BE2C (cell line): ENCODE data around the gene FGF14.

Experiments
- DNase-seq: peaks from one replicate; pipeline ENCODE4 v3.0.0-alpha.2; 2020
- H3K27me3 ChIP-seq: fragments of 250-450 bp; sonication (Bioruptor Pico); 2 replicates; pipeline ENCODE4 v1.5.1; 2020; ENCODE audit warnings: mild to moderate bottlenecking
- H3K36me3 ChIP-seq: fragments of 250-450 bp; sonication (Bioruptor Pico); 2 replicates; pipeline ENCODE4 v1.5.1; 2020; ENCODE audit warnings: mild to moderate bottlenecking
- H3K4me1 ChIP-seq: fragments of 250-450 bp; sonication (Bioruptor Pico); 2 replicates; pipeline ENCODE4 v1.5.1; 2020
- H3K4me3 ChIP-seq: 2 replicates; pipeline ENCODE4 v1.5.1; 2011; ENCODE audit warnings: low read depth, low read length
- H3K9me3 ChIP-seq: fragments of 250-450 bp; sonication (Bioruptor Pico); 2 replicates; pipeline ENCODE4 v1.5.1; 2020
- TF ChIP-seq, protein P1 (sequence below): IDR thresholded peaks from 2 replicates; pipeline ENCODE4 v1.5.1; 2012; ENCODE audit warnings: mild to moderate bottlenecking, low read depth, low read length

FGF14 gene

DNA sequence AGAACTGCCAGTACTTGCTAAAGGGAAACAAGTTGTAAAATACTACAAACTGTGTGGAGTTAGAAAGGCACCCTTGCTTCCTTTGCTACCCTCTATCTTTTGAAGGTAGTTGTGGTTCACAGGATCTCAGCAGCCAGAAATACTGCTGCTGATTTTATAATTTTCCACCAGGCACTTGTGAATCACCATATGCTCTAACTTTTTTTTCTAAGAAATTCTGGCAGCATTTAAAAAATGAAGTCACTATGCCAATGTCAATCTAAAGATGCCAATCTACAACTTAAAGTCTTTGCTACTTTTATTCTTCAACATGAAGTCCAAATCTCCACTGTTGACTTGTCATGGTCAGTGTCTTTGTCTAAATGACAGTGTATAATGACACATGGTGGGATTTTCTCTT, 621.6 kb downstream of the FGF14 start:
- no peaks in the 10 kb centered on the region for H3K36me3 ChIP-seq
- TF ChIP-seq, protein P1, sequence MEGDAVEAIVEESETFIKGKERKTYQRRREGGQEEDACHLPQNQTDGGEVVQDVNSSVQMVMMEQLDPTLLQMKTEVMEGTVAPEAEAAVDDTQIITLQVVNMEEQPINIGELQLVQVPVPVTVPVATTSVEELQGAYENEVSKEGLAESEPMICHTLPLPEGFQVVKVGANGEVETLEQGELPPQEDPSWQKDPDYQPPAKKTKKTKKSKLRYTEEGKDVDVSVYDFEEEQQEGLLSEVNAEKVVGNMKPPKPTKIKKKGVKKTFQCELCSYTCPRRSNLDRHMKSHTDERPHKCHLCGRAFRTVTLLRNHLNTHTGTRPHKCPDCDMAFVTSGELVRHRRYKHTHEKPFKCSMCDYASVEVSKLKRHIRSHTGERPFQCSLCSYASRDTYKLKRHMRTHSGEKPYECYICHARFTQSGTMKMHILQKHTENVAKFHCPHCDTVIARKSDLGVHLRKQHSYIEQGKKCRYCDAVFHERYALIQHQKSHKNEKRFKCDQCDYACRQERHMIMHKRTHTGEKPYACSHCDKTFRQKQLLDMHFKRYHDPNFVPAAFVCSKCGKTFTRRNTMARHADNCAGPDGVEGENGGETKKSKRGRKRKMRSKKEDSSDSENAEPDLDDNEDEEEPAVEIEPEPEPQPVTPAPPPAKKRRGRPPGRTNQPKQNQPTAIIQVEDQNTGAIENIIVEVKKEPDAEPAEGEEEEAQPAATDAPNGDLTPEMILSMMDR: no peak
- H3K9me3 ChIP-seq: no peaks in the 10 kb centered on the region
- DNase-seq: no peak
- H3K27me3 ChIP-seq: no peaks in the 10 kb centered on the region
- no peak overlapping the region for H3K4me3 ChIP-seq
- H3K4me1 ChIP-seq: no peaks in the 10 kb centered on the region

DNA sequence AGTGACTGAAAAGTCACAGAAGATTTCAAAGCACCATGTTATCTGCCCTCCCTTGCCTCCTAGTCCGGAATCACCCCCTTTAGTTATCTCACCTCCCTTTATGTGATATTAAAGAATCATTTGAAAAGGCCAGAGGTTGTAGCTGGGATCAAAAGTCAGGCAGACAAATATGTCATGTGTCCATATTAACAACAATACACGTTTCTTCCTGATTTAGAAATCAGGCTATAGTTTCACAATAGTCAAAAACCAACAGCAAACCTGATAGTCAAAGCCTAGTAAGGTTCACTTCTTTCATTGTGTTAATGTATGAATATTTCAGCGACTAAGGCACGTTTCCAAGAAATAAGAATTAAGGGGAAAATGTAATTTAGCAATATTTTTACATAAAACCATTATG, 622.7 kb downstream of the FGF14 start:
- Histone ChIP-seq H3K36me3 (no peaks in the 10 kb centered on the region), H3K4me3 (no peak overlapping the region), H3K9me3 (no peaks in the 10 kb centered on the region), H3K27me3 (no peaks in the 10 kb centered on the region), H3K4me1 (no peaks in the 10 kb centered on the region)
- TF ChIP-seq, protein P1: no peak
- DNase-seq: no peak

DNA sequence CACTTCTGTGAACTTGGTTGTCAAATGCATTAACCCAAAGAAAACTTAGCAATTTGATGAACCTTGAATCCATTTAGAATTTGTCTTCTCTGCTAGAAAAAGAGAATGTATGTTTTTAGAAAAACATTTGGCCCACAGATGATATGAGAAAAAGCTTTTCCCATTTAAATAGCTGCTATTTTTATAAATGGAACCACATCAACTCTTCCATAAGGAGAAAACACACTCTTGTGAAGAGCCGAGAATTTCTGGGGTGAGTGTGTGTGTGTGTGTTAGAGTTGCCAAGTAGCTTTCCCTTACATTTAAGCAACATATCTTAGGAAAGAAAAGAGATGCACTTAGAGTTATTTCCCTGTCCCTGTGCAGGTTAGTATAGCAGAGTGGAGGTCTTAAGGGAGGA, 626.6 kb downstream of the FGF14 start:
- no peaks in the 10 kb centered on the region for H3K36me3 ChIP-seq
- no peak overlapping the region for H3K4me3 ChIP-seq
- TF ChIP-seq, protein P1: no peak
- H3K4me1 ChIP-seq: peaks cover 9% of the 10 kb centered on the region
- no peaks in the 10 kb centered on the region for H3K27me3 ChIP-seq
- no peak for DNase-seq
- no peaks in the 10 kb centered on the region for H3K9me3 ChIP-seq

DNA sequence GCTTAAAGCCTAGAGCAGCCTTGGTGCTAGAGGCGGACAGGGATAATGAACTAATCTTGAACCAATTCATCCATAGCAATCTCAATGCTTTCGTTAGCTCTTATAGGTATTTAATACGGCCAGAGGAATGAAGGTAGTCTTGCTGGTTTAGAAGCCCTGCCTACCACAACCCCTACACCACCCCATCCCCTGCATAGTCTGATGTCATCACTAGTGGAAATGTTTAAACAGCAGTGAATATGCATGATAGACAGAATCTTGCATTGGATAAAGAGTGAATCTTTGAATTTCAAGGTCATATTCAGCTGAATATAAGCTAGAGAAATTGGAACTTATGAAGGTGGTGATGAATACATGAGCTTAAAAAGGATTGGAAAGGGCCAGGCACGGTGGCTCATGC, 627.5 kb downstream of the FGF14 start:
- no peaks in the 10 kb centered on the region for H3K36me3 ChIP-seq
- H3K9me3 ChIP-seq: no peaks in the 10 kb centered on the region
- H3K4me1 ChIP-seq: peaks cover 9% of the 10 kb centered on the region
- TF ChIP-seq, protein P1: no peak
- no peaks in the 10 kb centered on the region for H3K27me3 ChIP-seq
- H3K4me3 ChIP-seq: no peak overlapping the region
- no peak for DNase-seq

DNA sequence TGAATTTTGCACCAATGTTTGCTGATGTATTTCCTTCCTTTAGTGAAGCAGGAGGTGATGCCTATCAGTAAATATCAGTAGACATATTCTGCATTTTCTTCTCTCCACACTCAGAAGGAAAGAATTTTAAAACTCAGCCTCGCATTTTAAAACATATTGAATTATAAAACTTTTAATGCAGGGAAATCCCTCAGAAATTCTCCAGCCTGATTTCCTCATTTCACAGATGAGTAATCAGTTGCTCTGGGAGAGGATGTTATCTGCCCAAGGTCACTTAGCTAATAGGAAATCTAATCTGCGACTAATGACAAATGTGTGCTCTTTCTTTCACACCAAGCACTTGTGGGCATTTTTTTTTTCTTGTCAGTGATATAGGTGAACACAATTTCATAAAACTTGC, 628.8 kb downstream of the FGF14 start:
- H3K4me1 ChIP-seq: peaks cover 9% of the 10 kb centered on the region
- H3K27me3 ChIP-seq: no peaks in the 10 kb centered on the region

DNA sequence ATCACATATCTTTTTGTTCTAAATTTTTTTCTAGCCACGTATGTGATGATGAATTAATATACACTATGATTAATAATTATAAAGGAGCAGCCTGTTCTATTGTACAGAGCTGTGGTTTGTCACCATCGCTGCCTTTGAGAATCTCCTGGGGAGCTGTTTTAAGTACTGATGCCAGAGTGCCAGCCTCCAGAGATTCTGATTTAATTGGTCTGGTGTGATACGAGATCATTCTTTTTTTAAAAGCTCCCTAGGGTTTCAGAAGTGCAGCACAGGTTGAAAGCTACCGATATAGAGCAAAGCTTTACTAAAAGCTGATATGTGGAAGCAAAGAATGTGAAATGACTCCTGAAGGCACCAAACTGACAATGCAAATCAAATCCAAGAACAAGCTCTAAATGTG, 634.7 kb downstream of the FGF14 start:
- H3K4me3 ChIP-seq: no peak overlapping the region
- 0 out of 2 replicates have a peak, but pooled peaks cover 2% of the 10 kb centered on the region for H3K4me1 ChIP-seq
- no peaks in the 10 kb centered on the region for H3K27me3 ChIP-seq
- H3K36me3 ChIP-seq: no peaks in the 10 kb centered on the region
- no peaks in the 10 kb centered on the region for H3K9me3 ChIP-seq
- TF ChIP-seq, protein P1: no peak
- no peak for DNase-seq

More for the DNA sequence above, 628.8 kb downstream of the FGF14 start:
- Histone ChIP-seq H3K4me3 (no peak overlapping the region), H3K9me3 (no peaks in the 10 kb centered on the region), H3K36me3 (no peaks in the 10 kb centered on the region)
- TF ChIP-seq, protein P1: no peak
- DNase-seq: no peak
